CD4-positive, alpha-beta T cell treated with Interleukin-4 for 4 hours (primary cell): ENCODE data around the gene TRAPPC10.

Experiments
- DNase-seq: peaks from one replicate; pipeline ENCODE4 v3.0.0-alpha.2; 2020

Gene TRAPPC10

GRCh38 chr21:44047996-44048560, 36.0 kb downstream of the TRAPPC10 start:
- DNase-seq: no peak

GRCh38 chr21:44049182-44049581, 37.1 kb downstream of the TRAPPC10 start:
- DNase-seq: no peak

- no peak for DNase-seq
Measured at GRCh38 chr21:44049606-44050005, 37.5 kb downstream of the TRAPPC10 start.

- DNase-seq: no peak
Measured at GRCh38 chr21:44050276-44050675, 38.2 kb downstream of the TRAPPC10 start.

- no peak for DNase-seq
Measured at GRCh38 chr21:44051462-44051941, 39.4 kb downstream of the TRAPPC10 start.

- DNase-seq: no peak
Measured at GRCh38 chr21:44052071-44052829, 40.1 kb downstream of the TRAPPC10 start.

GRCh38 chr21:44052830-44053226, 40.7 kb downstream of the TRAPPC10 start:
- DNase-seq: no peak

GRCh38 chr21:44053567-44053966, 41.5 kb downstream of the TRAPPC10 start:
- DNase-seq: no peak

- DNase-seq: no peak
Measured at GRCh38 chr21:44054710-44055109, 42.6 kb downstream of the TRAPPC10 start.

GRCh38 chr21:44057055-44057454, 44.9 kb downstream of the TRAPPC10 start:
- no peak for DNase-seq

GRCh38 chr21:44057960-44058651, 46.0 kb downstream of the TRAPPC10 start:
- DNase-seq: peak; percentile 25

GRCh38 chr21:44058652-44058964, 46.5 kb downstream of the TRAPPC10 start:
- no peak for DNase-seq

GRCh38 chr21:44058981-44059380, 46.9 kb downstream of the TRAPPC10 start:
- DNase-seq: no peak

GRCh38 chr21:44059710-44060109, 47.6 kb downstream of the TRAPPC10 start:
- DNase-seq: no peak

- no peak for DNase-seq
Measured at GRCh38 chr21:44062380-44062779, 50.3 kb downstream of the TRAPPC10 start.

GRCh38 chr21:44063151-44063912, 51.2 kb downstream of the TRAPPC10 start:
- DNase-seq: no peak

GRCh38 chr21:44064852-44065403, 52.8 kb downstream of the TRAPPC10 start:
- DNase-seq: no peak

- peak; percentile 84 for DNase-seq
Measured at GRCh38 chr21:44065428-44065827, 53.3 kb downstream of the TRAPPC10 start.

- no peak for DNase-seq
Measured at GRCh38 chr21:44066116-44066515, 54.0 kb downstream of the TRAPPC10 start.

- no peak for DNase-seq
Measured at GRCh38 chr21:44067011-44067839, 55.1 kb downstream of the TRAPPC10 start.

GRCh38 chr21:44070391-44070790, 58.3 kb downstream of the TRAPPC10 start:
- DNase-seq: no peak
